HEK293 (cell line): ENCODE measurements around the gene SLC2A2.

Experiments used
- CTCF ChIP-seq: fragments of 450-650 bp; formaldehyde crosslinking; IDR thresholded peaks from 2 replicates; pipeline ENCODE4 v1.5.1; 2016; ENCODE audit warnings: missing biosample characterization, missing genetic modification characterization
- ZNF660 ChIP-seq: fragments of 450-650 bp; IDR thresholded peaks from 2 replicates; pipeline ENCODE4 v1.5.1; 2018; ENCODE audit warnings: missing biosample characterization, mild to moderate bottlenecking, missing genetic modification characterization

- no peak for TF ChIP-seq ZNF660 (tag by site-specific recombination)
- no peak for TF ChIP-seq CTCF (tag by site-specific recombination)
Observed at GRCh38 chr3:171013822-171014748, 12.4 kb downstream of the SLC2A2 start.
